Measurements from ENCODE around the gene MRPL14.
A peak's percentile ranks its signal among the peaks of the same experiment; 100 is the strongest.

The MRPL14 gene

DNA sequence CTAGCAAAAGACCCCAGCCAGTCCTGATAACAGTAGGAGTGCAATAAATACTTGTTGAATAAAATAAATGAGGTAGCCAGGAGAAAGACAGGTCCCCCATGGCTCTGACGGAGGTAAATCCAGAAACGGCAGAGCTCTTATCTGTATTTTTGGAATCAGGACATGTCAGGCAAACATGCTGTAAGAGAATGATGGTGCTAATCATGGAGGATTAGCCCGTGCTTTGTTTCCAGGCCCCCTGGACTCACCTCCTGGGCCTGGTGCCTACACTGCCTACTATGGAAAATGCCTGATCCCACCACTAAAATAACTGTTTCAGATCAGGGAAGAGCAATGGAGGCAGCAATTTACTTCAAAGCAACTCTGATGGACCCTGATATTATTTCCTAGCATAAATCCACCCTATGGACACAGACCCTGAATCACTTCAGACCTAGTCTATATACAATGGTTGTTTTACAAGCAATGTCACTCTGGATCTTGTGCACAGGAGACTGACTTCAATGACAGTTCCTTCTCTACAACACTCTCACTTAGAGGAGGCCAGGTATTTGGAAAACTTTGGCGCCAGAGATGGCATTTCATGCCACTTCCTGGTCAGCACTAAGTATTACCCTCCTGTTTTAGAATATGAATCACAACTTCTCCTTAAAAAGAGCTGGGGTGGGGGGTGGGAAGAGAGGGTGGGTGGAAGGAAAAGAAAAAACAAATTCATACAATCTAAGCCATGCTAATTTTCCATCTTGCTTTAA is 6.4 kb downstream of the MRPL14 start:
- no peak for DNase-seq

DNA sequence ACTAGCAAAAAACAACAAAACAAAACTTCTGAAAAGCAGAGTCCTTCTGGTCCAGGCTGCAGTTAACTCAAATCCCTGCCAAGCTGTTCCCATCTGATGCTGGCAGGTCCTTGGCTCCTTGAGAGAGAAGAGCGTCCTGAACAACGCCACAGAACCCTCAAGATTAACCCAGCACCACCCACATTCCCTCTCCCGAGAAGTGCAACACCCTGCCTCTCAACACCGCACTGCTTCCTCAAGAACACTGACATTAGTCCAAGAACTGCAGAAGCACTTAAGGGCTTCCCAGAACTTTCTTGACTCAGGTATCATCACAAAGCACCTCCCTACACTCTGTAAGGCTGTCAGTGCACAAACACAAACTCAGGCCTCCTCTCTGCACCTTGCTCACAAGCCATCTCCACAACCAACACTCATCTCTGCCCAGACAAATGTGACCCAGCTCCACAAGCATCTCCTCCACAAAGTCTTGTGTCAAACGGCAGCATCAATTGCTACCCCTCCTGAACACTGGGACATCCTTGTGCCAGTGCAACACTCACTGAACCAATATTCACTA is 7.5 kb downstream of the MRPL14 start:
- no peak for DNase-seq

DNA sequence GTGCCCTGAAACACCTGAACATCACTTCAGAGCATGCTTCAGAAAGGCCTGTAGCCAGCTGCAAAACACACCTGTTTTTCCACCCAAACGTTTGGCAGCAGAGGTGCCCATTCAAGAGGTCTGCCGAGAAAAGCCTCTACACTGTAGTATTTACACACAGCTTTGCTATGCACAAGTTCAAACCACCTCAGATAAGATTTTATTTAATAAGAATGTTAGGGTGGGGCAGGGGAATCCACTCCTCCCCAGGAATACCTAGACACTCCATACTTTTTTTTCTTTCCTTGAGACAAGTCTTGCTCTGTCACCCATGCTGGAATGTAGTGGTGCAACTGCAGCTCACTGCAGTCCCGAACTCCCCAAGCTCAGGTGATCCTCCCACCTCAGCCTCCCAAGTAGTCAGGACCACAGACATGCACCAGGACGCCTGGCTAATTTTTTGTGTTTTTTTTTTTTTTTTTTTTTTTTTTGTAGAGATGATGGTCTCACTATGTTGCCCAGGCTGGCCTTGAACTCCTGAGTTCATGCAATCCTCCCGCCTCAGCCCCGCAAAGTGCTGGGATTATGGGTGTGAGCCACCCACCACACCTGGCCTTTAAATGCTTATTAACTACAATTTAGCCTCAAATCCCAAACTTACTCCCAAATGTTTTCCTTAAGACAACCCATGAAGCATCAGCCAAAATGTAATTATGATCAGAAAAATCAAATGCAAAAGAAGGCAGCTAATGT is 9.7 kb downstream of the MRPL14 start:
- DNase-seq, result no peak

DNA sequence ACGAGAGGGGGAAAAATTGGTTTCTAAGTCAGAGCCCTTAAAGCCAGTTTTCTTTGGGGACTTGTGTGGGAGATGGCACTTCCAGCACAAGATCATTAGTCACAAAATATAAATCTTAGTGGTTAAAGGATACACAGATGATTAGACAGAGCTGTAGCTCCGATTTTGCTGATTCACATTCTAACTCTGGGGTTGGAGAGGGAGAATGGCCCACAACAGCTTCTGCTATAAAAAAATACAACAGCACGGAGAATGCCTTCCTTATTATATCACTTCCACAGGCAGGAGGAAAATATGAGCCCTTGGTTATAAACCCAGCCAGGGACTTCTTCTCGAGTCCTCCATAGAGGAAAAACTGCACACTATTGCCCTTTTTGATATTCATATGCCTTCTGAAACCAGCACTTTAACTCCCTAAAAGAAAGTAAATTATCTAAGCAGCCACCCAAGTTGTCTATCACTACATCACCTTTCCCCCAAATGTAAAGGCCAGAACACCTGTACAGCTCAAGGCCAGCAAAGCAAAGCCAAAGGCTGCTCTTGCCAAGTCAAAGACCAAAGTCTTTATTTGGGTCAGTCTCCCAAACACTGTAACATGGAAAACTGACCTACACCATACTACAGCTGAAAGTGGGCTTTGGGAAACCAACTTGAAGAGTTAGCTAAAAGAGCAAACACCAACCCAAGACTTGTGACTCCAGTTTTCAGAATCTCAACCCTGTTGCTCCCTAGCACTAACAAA is 10.4 kb downstream of the MRPL14 start:
- no peak for DNase-seq

DNA sequence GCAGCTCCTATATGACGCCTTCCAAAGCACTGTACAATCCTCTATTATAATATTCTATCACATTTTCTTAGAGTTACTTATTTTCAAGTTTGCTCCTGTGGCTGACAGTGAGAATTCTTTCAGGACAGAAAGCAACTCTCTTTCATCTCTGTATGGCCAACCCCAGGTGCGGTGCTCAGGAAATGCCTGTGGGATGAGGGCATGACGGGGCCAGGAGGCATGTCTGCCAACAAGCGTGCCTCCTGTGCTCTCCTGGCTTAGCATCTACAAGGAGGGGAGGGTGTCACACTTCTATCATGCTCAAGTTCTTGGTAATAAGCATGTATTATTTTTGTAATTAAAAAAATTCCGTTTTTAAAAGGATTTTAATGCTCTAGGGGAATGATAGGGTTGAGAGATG is 11.4 kb downstream of the MRPL14 start:
- no peak for DNase-seq

DNA sequence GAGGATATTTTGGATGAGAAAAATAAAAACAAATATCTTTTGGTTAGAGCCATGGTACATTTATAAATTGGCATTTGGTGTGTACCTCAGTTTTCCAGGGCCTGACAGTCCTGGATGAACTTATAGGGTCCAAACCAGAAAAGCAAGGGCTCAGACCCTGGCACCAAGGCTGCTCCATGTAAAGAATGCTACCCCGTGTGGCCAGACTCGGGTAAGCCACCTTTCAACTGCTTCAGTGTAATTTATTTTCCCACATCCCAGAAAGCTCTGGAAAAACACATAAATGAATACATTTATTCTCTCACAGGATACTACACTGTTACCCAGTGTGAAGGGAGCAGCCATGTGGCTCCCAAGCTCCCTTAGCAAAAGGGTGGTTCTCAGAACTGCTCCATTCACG is 13.8 kb downstream of the MRPL14 start:
- DNase-seq, result no peak

DNA sequence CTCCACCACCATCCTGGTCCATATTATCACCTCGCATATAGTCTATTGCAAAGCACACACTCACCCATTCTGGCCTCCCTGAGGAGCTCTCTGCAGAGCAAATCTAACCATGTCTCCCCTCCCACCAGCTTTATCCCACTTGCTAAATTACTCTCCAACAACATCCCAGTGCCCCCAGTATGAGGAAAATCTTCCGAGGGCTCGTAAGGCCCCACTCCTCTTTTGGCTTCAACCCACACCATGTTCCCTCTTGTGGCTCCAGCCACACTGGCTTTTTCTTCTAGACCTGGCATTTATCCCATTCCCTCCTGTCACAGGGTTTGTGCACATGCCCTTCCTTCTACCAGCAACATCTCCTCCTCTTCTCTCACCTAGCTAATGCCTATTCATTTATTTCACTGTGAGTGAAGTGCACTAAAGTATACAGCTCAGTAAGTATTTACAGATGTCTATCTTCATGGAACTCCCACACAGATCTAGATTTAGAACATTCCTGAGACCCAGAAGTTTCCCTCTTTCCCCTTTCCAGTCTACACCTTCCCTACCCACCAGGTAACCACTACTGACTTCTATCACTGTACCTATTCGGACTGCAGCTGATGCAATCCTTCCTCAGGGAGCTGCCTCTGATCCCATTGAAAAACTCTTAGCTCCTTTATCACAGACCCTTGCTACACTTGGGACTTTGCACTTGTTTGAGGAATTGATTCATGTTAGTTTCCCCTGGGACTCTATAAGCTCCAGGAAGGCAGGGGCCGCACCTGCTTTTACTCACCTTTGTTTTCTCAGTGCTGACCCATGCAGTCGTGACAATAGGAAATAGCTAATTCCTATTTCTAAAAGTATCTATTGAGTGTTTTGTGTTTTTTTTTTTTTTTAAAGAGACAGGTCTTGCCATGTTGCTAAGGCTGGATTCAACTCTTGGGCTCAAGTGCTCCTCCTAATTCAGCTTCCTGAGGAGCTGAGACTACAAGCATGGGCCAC is 15.5 kb downstream of the MRPL14 start:
- no peak for DNase-seq

DNA sequence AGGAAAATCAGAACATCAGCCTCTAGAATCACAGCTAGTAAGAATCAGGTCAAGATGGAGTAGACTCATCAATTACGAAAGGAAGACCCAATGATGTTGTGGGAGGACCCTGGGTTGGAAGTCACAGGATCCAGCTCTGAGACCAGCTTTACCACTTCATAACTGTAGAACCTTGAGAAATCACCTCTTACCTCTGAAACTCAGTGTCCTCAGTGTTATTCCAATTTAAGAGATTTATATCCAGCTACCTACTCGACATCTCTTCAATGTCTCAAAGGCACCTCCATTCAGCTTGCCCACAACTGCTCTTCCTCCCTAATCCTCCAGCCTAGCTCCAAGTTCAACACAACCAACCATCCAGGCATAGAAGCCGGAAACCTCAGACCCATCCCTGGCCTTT is 16.3 kb downstream of the MRPL14 start:
- no peak for DNase-seq

- no peak for DNase-seq
These were observed 17.1 kb downstream of the MRPL14 start for GRCh38 chr6:44110005-44110676.

DNA sequence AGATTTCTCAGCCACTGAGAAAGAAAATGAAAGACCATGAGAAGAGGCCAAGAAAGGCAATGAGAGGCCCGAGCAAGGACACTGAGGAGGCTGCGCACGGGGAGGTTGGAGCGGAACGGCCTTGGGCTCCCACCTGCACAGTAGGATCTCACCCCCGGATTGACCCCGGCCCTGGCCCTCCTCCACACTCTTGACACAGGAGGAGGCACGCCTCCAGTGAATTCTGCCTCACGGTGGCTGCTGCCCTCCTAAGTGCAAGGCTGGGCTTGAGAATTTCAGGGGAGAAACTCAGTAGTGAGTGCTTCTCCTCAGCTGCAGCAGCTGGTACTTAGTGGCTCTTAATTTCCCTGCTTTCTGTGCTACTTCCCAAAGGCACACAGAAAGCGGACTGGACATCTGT is 18.0 kb downstream of the MRPL14 start:
- no peak for DNase-seq

- no peak for DNase-seq
These were observed 18.8 kb downstream of the MRPL14 start for GRCh38 chr6:44108471-44108870.

DNA sequence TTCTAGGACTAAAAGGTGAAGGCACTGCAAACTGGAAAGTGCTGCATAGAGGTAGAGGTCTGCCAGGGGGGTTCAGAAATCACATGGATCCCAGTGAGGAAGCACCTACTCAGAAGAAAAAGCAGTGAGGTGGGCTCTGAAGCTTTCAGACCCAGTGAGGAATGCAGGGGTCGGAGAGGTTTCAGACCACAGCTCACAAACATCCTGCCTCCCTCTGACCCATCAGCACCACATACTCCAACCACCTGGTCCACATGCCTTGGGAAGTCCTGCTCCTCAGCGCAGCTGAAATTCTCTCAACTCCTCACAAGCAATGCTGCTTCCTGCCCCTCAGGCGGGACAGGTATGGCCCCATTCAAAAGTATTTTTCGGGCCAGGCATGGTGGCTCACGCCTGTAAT is 20.2 kb downstream of the MRPL14 start:
- DNase-seq, result no peak

DNA sequence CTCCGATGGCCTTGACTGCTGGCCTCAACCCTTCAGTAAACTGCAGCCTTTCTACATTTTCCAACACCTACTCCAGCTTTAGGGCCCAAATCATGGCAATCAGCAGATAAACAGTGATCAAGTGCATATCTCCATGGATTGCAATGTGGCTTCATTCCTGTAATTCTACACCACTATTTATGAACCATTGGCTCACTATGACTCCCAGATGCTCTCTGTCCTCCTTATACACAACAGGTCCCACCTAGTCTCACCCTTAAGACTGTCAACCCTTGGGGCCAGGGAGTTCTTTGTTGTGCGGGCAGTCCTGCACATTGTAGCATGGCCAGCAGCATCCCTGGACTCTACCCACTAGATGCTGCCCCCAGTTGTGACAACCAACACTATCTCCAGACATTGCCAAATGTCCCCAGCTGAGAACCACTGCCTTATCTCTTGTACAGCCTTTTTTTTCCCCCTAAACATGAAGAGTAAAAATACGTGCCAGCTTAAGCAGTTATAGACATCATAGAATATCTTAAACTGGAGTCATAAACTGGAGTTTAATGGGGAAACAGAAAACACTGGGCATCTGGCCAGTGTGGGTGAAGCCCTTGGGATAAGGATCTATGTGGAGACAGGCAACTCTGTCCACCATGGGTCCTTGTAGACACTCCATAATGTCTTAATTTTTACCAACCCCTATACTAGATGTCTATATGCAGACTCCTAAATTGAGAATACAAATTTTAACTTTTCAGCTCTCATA is 21.1 kb downstream of the MRPL14 start:
- DNase-seq, result no peak

DNA sequence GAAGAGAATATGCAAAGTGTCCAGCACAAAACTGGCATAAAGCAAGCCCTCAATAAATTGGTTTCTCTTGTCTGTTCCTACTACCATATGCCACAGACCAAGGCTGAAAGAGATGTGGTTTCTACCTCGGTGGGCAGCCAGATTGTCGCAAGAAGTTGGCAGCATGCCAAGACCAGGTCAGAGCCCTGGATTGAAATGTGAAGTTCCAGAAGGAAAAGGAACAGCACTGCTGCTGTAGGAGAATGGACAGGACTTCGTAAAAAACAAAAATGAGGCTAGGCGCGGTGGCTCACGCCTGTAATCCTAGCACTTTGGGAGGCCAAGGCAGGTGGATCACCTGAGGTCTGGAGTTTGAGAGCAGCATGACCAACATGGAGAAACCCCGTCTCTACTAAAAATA is 22.1 kb downstream of the MRPL14 start:
- DNase-seq, result no peak

GRCh38 chr6:44104481-44105021 is 22.7 kb downstream of the MRPL14 start:
- DNase-seq, result no peak

DNA sequence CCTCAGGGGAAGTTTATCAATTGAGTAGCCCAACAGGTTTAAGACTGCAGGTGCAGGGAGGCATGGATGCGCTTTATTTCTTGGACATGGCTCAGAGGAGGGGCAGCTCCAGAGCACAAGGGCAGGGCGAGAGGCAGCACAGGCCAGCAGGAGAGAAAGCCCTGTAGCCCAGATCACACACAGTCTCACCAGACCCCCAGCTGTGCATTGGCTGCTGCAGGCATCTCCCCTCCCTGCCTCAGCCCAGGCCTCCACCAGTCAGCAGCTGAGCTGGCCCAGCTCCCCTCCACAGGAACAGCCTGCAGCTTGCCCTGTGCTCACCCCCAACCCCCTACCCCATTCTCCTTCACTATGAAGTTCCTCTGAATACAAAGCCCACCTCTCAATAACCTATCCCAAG is 24.7 kb downstream of the MRPL14 start:
- no peak for DNase-seq

DNA sequence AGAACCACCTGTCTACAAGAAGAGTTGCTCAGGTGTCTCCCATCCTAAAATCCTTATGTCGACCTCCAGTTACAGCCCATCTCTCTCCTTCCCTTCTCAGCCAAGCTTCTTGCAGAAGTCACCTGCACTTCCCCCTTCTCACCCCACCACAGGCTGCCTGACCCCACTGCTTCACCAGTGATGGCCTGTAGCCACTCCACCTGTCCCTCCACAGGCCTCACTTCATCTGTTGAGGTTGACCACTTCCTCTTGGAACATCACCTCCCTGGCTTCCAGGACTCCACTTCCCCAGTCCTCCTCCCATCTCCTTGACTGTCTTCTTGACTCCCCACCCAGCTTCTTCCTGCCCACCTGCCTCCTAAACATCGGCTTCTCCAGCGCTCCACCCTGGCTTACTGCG is 25.4 kb downstream of the MRPL14 start:
- DNase-seq, result no peak

- peak; percentile 9 for DNase-seq
These were observed 27.1 kb downstream of the MRPL14 start for GRCh38 chr6:44100088-44100550.

GRCh38 chr6:44099192-44099591 is 28.1 kb downstream of the MRPL14 start:
- DNase-seq, result no peak

- no peak for DNase-seq
These were observed 29.4 kb downstream of the MRPL14 start for GRCh38 chr6:44097782-44098317.
